GM19238 (cell line): ENCODE measurements around the gene FOXRED1.
A peak's percentile ranks its signal among the peaks of the same experiment; 100 is the strongest.
"Not testable (repeated sequence)": the region's sequence is repeated elsewhere in the genome, so short reads cannot be mapped to it uniquely, and the experiment has no call there.

Experiments
- DNase-seq: peaks from one replicate; pipeline ENCODE4 v3.0.0; 2011; ENCODE audit warnings: low spot score; ENCODE audit not compliant: insufficient read length

The FOXRED1 gene

GRCh38 chr11:126277322-126277721 is 8.4 kb downstream of the FOXRED1 start:
- no peak for DNase-seq

DNA sequence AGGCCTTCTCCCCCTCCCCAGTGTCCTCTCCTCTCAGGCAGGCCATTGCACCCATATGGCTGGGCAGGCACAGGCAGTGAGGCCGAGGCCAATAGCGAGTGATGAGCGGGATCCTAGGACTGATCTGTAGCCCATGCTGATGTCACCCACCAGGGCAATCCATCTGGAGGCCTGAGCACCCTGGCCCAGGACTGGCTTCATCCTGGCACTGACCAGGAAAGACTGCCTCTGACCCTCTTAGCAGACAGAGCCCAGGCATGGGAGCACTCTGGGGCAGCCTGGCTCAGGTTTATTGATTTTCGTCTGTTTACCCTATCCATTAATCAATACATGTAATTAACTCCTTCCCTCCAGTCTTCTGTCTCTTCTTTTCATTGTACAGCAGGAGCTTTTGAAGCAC is 8.8 kb downstream of the FOXRED1 start:
- DNase-seq = no peak

DNA sequence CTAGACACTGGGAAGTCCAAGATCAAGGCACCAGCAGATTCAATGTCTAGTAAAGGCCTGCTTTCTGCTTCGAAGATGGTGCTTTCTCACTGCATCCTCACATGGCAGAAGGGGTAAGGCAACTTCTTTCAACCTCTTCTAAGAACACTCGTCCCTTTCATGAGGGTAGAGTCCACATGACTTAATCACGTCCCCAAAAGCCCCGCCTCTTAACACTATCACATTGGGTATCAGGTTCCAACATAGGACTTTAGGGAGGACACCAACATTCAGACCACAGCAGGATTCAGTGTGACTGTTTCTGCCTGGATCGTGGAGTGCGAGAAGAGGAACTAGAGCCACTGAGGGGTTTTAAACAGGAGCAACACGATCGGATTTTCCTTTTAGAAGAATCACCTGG is 10.2 kb downstream of the FOXRED1 start:
- DNase-seq = no peak

- DNase-seq = no peak
These were observed 11.6 kb downstream of the FOXRED1 start for GRCh38 chr11:126280595-126280994.

DNA sequence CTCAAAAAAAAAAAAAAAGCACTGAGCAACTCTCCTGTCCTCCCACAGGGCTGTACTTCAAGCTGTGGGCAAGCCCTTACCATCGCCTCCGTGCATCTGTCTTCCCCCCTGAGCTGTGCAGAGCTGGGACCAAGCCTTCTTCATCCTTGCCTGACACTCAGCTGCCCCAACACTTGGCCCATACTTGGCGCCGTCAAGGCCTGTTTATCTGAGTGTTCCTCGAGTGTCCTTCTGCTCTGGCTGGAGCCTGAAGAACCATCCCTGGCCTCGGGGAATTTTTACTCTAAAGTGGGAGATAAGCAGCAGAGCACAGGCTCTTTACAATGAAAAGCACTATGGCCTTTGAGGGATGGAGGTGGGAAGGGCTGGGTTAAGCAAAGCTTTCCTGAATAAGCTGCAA is 12.3 kb downstream of the FOXRED1 start:
- no peak for DNase-seq

GRCh38 chr11:126281666-126282175 is 12.8 kb downstream of the FOXRED1 start:
- DNase-seq = no peak

DNA sequence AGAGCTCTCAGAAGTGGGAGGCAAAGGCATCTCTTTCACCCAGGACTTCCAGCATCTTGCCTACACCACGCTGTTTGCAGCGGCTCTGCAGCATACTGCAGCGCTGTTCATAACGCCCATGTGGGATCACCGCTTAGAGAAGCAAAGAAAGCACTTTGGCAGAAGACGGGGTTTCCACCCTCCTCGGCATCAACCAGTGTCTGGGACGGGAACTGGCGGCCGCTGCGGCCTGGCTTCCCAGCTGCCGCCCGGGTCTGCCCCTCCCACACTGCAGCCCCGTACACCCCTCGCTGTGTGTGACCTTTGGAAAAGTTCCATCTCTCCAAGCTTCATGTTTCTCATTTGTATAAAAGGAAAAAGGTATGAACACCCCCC is 13.4 kb downstream of the FOXRED1 start:
- peak; percentile 41 for DNase-seq

GRCh38 chr11:126282736-126283591 is 14.0 kb downstream of the FOXRED1 start, which contains the start of gene TIRAP:
Gene TIRAP, plus strand, starts transcription at chr11:126283093. Its CDS starts 7,802 bp downstream, at chr11:126290895.
- peak; percentile 69 for DNase-seq

DNA sequence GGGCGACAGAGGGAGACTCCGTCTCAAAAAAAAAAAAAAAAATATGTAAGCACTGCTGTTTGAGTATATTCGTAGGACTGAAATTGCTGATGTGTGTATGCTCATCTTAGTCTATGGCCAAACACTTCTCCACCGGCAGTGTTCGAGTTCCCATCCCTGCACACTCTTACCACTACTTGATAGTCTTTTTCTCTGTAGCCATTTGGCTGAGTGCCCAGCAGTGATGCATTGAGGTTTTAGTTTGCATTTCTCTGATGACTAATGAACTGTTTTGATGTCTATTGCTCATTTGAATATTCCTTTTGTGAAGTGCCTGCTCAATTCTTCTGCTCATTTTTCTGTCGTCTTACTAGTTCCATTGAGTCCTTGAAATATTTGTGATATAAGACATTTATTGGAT is 15.9 kb downstream of the FOXRED1 start:
- peak; percentile 35 for DNase-seq

GRCh38 chr11:126288237-126288636 is 19.3 kb downstream of the FOXRED1 start:
- no peak for DNase-seq

DNA sequence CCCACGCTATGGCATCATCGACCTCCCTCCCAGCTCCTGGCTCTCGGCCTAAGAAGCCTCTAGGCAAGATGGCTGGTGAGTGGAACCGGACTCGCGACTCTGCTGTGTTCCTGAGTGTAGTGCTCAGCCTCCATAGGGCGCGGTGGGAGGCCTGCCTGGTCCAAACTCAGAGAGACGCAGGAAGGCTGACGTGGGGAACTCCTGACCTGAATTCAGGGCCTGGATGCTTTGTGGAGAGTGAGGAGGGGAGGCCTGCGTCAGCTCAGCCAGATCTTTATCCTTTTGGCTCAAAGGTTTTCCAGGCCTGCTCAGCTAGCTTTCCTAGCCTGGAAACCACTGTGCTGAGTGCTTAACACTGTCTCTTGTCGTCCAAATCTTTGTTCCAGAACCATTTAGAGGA is 21.9 kb downstream of the FOXRED1 start:
- no peak for DNase-seq

GRCh38 chr11:126293726-126294125 is 24.8 kb downstream of the FOXRED1 start:
- DNase-seq = no peak

- no peak for DNase-seq
These were observed 28.1 kb downstream of the FOXRED1 start for GRCh38 chr11:126297004-126297403.

DNA sequence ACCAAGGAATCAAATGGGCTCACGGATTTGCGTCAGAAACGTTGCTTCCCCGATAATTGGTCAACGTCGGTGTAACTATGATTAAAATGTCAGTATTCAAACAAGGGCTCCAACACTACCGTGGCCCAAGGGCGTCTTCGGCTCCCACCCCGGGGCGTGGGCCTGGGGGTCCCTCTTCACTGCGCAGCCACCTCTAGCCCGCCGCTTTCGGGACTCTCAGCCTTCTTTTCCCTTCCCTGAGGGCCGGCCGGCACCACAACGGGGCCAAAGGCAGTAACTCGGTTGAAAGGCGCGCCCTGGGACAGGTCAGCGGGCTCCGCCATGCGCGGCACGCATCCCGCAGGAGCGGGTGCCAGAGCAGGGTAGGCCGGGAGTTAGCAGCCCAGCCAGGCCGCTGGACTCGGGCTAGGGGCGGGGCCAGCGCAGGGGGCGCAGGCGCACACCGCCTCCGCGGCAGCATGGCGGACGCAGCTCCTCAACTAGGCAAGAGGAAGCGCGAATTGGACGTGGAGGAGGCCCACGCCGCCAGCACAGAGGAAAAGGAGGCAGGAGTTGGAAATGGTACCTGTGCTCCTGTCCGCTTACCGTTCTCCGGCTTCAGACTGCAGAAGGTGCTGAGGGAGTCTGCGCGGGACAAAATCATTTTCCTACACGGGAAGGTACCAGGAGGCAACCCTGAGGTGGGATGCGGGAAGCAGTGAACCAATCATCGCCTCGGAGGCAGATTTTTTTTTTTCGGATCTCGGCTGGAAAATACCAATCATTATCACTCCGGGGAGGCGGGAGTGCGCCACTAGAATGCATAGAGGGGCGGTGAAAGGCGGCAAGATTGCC is 34.9 kb downstream of the FOXRED1 start, which contains the start of gene DCPS:
Gene DCPS (plus strand): TSS at position 438 of the 834 bp plus-strand sequence. CDS start 21 bp downstream, at position 459.
- peak; percentile 90 for DNase-seq

GRCh38 chr11:126304457-126305075 is 35.6 kb downstream of the FOXRED1 start:
- DNase-seq = no peak

DNA sequence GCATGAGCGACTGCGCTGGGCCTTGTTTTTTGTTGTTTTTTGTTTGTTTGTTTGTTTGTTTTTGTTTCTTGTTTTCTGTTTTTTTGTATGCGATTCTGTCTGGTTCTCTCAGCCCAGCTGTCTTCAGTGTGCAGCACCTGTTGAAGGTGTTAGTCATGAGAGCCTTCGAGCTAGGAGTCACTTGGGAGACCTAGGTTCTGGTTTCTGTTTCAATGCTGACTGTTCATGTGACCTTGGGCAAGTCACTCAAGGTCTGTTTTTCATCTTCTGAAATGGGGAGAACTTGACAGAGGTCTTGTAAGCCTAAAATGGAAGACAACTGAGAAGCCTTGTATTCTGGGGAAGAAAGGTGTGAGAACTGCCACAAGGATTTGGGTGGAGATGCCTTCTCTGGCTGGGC is 36.7 kb downstream of the FOXRED1 start:
- peak; percentile 58 for DNase-seq

DNA sequence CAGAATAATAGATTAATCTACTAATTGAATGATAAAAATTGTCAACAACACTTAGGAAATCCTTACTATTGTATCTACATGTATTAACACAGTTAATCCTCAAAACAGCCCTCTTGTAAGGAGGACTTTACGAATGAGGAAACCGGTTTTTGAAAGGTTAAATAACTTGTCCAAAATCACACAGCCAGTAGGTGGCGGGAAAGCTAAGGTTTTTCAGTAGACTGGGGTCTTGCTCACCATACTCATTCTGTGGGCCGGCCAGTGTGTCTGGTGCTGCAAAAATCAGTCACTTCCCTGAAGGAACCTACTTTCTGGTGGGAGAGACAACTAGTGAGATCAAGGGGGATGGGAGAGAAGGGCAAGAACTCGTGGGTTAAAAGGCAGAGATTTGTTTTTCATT is 38.8 kb downstream of the FOXRED1 start:
- no peak for DNase-seq

DNA sequence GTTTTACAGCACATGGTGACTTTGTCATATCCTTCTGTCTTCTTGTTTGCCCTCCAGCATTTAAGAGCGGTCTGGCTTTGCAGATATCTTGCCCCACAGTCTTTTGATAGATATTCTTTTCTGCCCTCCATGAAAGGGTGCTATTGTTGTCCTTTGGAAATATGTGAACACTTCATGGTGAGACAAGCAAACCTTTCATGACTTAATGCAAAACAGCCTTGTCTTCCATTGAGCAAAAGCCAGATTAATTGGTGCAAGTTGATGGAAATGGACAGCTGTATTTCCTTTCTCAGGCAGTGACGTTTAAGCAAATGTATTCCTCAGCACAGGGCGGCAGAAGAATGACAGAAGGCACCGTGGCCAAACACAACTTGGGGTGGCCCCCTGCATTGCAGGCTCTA is 39.3 kb downstream of the FOXRED1 start:
- DNase-seq = no peak

- not testable (repeated sequence) for DNase-seq
These were observed 39.8 kb downstream of the FOXRED1 start for GRCh38 chr11:126308771-126309170.

DNA sequence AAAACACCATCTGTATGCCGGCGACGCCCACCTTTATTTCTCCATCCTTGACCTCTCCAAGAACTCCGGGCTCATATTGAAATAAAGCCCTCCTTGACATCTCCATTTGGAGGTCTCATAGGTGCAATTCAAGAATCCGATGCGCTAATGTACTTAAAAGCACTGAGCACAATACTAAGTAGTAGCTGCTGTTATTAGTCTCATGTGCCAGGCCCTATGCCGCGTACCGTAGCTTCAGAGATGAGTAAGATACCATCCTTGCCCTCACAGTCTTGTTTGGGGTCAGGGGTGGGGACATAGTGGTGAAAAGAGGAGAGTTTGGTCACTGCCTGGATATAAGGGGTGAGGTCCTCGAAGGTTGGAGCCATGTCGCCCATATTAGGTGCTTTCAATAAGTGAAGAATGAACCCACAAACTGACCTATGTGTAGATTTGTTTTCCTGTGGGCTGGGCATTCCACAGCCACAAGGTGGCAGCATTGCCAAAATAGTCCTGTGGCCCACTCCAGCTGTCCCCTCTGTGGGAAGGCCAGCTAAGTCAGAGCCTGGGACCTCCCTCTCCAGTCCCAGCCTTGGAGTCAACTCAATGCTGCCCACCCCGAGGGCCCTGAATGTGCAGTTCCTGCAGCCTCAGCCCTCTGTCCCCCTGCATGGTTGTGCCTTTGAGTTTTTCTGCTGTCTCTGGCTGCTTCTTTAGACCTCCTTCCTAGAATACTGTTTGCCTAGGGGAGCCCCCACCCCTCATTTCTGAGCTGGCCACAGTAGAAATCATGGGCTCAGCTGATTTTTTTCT is 41.4 kb downstream of the FOXRED1 start:
- no peak for DNase-seq

DNA sequence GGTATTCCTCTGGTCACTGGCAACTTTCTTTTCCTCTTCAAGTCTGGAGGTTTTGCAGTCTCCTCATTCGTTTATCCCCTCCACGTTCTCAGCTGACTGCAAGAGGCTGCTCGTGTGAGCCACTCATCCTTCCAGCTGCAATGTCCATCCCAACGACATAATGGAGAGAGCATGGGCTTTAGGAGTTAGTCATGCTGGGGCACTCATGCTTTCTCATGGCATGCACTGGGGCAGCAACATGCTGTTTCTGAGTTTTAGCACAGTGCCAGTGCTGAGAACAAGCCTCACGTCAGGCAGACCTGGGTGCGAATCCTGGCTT is 42.0 kb downstream of the FOXRED1 start:
- DNase-seq = no peak
